A673 (cell line): ENCODE data around the gene SPTBN4.

Experiments used
- EZH2 ChIP-seq: fragments of 200-600 bp; sonication (generic); IDR thresholded peaks from 2 replicates; pipeline ENCODE4 v1.6.1; 2017; ENCODE audit warnings: borderline replicate concordance, low read depth, mild to moderate bottlenecking, mixed read lengths, antibody characterized with exemption, low read length; ENCODE audit not compliant: poor library complexity, severe bottlenecking
- TF ChIP-seq, protein P1 (sequence below): fragments of 300-800, 200-600 bp; sonication (generic); conservative IDR thresholded peaks from 2 replicates; pipeline ENCODE4 v1.5.1; 2017; ENCODE audit warnings: low read depth, mild to moderate bottlenecking, antibody characterized with exemption, low read length, moderate library complexity, mixed read lengths

- TF ChIP-seq, protein P1, sequence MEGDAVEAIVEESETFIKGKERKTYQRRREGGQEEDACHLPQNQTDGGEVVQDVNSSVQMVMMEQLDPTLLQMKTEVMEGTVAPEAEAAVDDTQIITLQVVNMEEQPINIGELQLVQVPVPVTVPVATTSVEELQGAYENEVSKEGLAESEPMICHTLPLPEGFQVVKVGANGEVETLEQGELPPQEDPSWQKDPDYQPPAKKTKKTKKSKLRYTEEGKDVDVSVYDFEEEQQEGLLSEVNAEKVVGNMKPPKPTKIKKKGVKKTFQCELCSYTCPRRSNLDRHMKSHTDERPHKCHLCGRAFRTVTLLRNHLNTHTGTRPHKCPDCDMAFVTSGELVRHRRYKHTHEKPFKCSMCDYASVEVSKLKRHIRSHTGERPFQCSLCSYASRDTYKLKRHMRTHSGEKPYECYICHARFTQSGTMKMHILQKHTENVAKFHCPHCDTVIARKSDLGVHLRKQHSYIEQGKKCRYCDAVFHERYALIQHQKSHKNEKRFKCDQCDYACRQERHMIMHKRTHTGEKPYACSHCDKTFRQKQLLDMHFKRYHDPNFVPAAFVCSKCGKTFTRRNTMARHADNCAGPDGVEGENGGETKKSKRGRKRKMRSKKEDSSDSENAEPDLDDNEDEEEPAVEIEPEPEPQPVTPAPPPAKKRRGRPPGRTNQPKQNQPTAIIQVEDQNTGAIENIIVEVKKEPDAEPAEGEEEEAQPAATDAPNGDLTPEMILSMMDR = no peak
- no peak for TF ChIP-seq EZH2
Observed at GRCh38 chr19:40625406-40626120, 158.8 kb downstream of the SPTBN4 start.
